Measurements from ENCODE around the gene ERCC2.

DNA sequence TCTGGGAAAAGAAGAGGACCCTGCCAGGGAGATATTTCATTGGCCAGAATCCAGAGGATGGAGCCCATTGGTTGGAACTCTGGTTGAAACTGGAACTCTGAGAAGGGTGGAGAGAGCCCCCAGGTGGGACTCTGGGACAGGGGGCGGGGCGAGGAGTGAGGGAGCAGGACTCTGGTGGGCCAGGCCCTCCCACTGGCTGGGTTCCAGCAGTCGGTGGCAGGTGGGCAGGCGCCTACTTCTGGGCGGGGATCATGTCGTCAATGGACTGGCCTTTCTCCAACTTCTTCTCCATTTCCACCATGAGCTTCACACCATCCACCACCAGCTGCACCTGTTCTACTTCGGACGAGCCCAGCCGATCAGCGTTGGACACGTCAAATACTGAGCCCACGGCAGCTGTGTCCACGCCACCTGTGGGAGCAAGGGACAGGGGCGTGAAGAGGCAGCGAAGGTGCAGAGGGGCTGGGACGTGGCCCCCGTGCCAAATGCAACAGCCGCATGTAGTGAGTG, 63.8 kb downstream of the ERCC2 start:
- TF ChIP-seq, protein P1, sequence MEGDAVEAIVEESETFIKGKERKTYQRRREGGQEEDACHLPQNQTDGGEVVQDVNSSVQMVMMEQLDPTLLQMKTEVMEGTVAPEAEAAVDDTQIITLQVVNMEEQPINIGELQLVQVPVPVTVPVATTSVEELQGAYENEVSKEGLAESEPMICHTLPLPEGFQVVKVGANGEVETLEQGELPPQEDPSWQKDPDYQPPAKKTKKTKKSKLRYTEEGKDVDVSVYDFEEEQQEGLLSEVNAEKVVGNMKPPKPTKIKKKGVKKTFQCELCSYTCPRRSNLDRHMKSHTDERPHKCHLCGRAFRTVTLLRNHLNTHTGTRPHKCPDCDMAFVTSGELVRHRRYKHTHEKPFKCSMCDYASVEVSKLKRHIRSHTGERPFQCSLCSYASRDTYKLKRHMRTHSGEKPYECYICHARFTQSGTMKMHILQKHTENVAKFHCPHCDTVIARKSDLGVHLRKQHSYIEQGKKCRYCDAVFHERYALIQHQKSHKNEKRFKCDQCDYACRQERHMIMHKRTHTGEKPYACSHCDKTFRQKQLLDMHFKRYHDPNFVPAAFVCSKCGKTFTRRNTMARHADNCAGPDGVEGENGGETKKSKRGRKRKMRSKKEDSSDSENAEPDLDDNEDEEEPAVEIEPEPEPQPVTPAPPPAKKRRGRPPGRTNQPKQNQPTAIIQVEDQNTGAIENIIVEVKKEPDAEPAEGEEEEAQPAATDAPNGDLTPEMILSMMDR (conservative IDR thresholded peaks at IDR 0.05; ENCODE audit: low read depth, low read length), result no peak
- TF ChIP-seq EZH2 (IDR thresholded peaks at IDR 0.05; ENCODE audit: borderline replicate concordance, low read depth, low read length, poor library complexity, severe bottlenecking), result no peak

Data from A673 (cell line).